Posterior cingulate gyrus (tissue), 11 donors: Measurements from ENCODE around the gene DDX19B.
A peak's percentile ranks its signal among the peaks of the same experiment; 100 is the strongest.
"Not testable (repeated sequence)": the region's sequence is repeated elsewhere in the genome, so short reads cannot be mapped to it uniquely, and the experiment has no call there.

ENCODE experiments used
- DNase-seq, 10 donors: peaks; one replicate each; pipeline versions ENCODE4 v3.0.0 to v3.0.0-alpha.2; 2020 to 2021; ENCODE audit warnings: mixed read lengths in 3 of 10
- intact Hi-C: fragments of 100-400 bp; cut with DNase I; formaldehyde crosslinking; loops from one replicate; pipeline ENCODE4 v1.15.1; 2023

DDX19B gene

GRCh38 chr16:70341600-70341999, 42.6 kb downstream of the DDX19B start:
- intact Hi-C loops = no loop called here
- DNase-seq = peak in 2 of 10 donors; percentile 12 to 41

GRCh38 chr16:70342016-70342415, 43.0 kb downstream of the DDX19B start:
- peak in 1 of 10 donors; percentile 9 for DNase-seq
- intact Hi-C loops = no loop called here

GRCh38 chr16:70345840-70346239, 46.9 kb downstream of the DDX19B start:
- intact Hi-C loops = loop anchor here (5.0 kb wide), 1 partner anchor 49 kb away; the partner anchor contains the start of gene DDX19B
- DNase-seq = peak in 1 of 10 donors; percentile 24

- intact Hi-C loops = loop anchor here (5.0 kb wide), 1 partner anchor 52 kb away; the partner anchor contains the start of gene DDX19B
- no peak for DNase-seq
Measured at GRCh38 chr16:70348991-70349390, 50.0 kb downstream of the DDX19B start.

GRCh38 chr16:70349783-70350182, 50.8 kb downstream of the DDX19B start:
- peak in 3 of 10 donors; percentile 3 to 44 (median 22) for DNase-seq
- intact Hi-C loops = loop anchor here (5.0 kb wide), 1 partner anchor 52 kb away; the partner anchor contains the start of gene DDX19B

GRCh38 chr16:70359552-70359951, 60.6 kb downstream of the DDX19B start:
- DNase-seq = peak in 1 of 10 donors; percentile 24
- intact Hi-C loops = no loop called here

GRCh38 chr16:70364399-70364798, 65.4 kb downstream of the DDX19B start:
- peak in 1 of 10 donors; percentile 5 for DNase-seq
- intact Hi-C loops = no loop called here

- intact Hi-C loops = not testable (repeated sequence)
- DNase-seq = peak in 4 of 10 donors; percentile 32 to 90 (median 57)
Measured at GRCh38 chr16:70370145-70370544, 71.2 kb downstream of the DDX19B start.

GRCh38 chr16:70370924-70371323, 71.9 kb downstream of the DDX19B start:
- intact Hi-C loops = no loop called here
- peak in 2 of 10 donors; percentile 22 to 26 for DNase-seq

- peak in 2 of 10 donors; percentile 23 to 25 for DNase-seq
- intact Hi-C loops = no loop called here
Measured at GRCh38 chr16:70372921-70373728, 74.1 kb downstream of the DDX19B start.

- DNase-seq = peak in 1 of 10 donors; percentile 15
- intact Hi-C loops = no loop called here
Measured at GRCh38 chr16:70374213-70374612, 75.2 kb downstream of the DDX19B start.

GRCh38 chr16:70375636-70376611, 76.9 kb downstream of the DDX19B start:
- peak in 8 of 10 donors; percentile 34 to 93 (median 56) for DNase-seq
- intact Hi-C loops = no loop called here

- no peak for DNase-seq
- intact Hi-C loops = no loop called here
Measured at GRCh38 chr16:70377782-70378181, 78.8 kb downstream of the DDX19B start.

GRCh38 chr16:70378869-70379493, 80.0 kb downstream of the DDX19B start:
- peak in 1 of 10 donors; percentile 39 for DNase-seq
- intact Hi-C loops = no loop called here

- peak in 9 of 10 donors; percentile 17 to 94 (median 59) for DNase-seq
- intact Hi-C loops = loop anchor here (2.0 to 5.0 kb wide), 3 partner anchors 58 to 147 kb away; partner anchors contain the start of gene ST3GAL2
Measured at GRCh38 chr16:70380248-70380918, 81.4 kb downstream of the DDX19B start.

- intact Hi-C loops = loop anchor here (2.0 to 5.0 kb wide), 3 partner anchors 58 to 146 kb away; partner anchors contain the start of gene ST3GAL2
- peak; percentile 97 to 100 (median 98) for DNase-seq
Measured at GRCh38 chr16:70380919-70381603, 82.1 kb downstream of the DDX19B start.

GRCh38 chr16:70381604-70382342, 82.8 kb downstream of the DDX19B start:
- intact Hi-C loops = loop anchor here (2.0 to 5.0 kb wide), 3 partner anchors 57 to 146 kb away; partner anchors contain the start of gene ST3GAL2
- DNase-seq = no peak

GRCh38 chr16:70383421-70383960, 84.5 kb downstream of the DDX19B start:
- DNase-seq = no peak
- intact Hi-C loops = loop anchor here (5.0 kb wide), 2 partner anchors 74 to 144 kb away; no protein-coding TSS in a partner anchor
